ENCODE results near the gene CXXC4.

Gene CXXC4

GRCh38 chr4:104490770-104491480, 3.8 kb downstream of the CXXC4 start:
- in situ Hi-C loops (cut with MboI; ENCODE audit: low pct_unique_long_range_greater_than_20kb, low sequenced_read_pairs), result no loop called here
- peak; percentile 83 for DNase-seq

GRCh38 chr4:104490096-104490769, 4.5 kb downstream of the CXXC4 start:
- in situ Hi-C loops (cut with MboI; ENCODE audit: low pct_unique_long_range_greater_than_20kb, low sequenced_read_pairs), result no loop called here

GRCh38 chr4:104489731-104490095, 5.0 kb downstream of the CXXC4 start:
- in situ Hi-C loops (cut with MboI; ENCODE audit: low pct_unique_long_range_greater_than_20kb, low sequenced_read_pairs), result no loop called here
- no peak for DNase-seq

More at GRCh38 chr4:104490096-104490769, 4.5 kb downstream of the CXXC4 start:
- DNase-seq, result no peak

DNA sequence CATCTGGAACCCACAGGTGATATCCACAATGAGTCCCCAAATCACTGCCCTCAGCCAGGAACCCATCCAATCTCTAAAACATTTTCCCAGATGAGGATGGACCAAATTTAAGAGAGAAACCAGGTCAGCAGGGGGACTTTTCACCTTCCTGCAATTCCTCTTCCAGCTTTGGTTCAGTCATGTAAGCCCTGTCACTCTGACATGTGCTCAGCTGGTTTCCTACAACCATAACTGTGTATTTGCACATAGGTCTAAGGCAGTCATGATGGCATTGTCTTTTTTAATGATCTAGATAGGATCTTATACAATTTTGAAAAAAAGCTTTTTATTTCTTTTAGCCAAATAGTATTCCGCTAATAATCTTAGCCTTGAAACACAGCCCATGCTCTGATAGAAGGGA, 6.5 kb downstream of the CXXC4 start:
- DNase-seq, result no peak
- in situ Hi-C loops (cut with MboI; ENCODE audit: low pct_unique_long_range_greater_than_20kb, low sequenced_read_pairs), result no loop called here

- in situ Hi-C loops (cut with MboI; ENCODE audit: low pct_unique_long_range_greater_than_20kb, low sequenced_read_pairs), result no loop called here
Measured at GRCh38 chr4:104486716-104487504, 7.8 kb downstream of the CXXC4 start.

DNA sequence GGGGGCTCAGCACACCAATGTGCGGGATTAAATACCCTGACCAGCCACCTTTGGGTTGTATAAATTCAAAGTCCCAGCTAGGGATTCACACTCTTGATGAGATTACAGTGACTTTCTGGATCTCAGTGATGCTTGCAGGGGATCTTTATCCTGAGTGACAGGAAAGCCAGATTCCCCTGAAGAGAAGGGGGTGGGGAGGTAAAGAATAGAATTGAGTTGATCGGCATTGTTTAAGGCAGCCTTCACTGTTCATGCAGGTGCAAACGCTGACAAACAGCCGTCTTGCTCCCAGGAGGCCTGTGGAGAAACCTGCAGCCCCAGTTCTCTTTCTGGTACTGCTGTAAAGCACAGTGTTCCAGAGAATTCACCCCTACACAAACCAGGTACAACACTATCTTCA, 19.0 kb downstream of the CXXC4 start:
- in situ Hi-C loops (cut with MboI; ENCODE audit: low pct_unique_long_range_greater_than_20kb, low sequenced_read_pairs), result no loop called here
- DNase-seq, result no peak

More at GRCh38 chr4:104486716-104487504, 7.8 kb downstream of the CXXC4 start:
- DNase-seq, result no peak

GRCh38 chr4:104472766-104473165, 21.9 kb downstream of the CXXC4 start:
- no peak for DNase-seq
- in situ Hi-C loops (cut with MboI; ENCODE audit: low pct_unique_long_range_greater_than_20kb, low sequenced_read_pairs), result no loop called here

- no peak for DNase-seq
- in situ Hi-C loops (cut with MboI; ENCODE audit: low pct_unique_long_range_greater_than_20kb, low sequenced_read_pairs), result no loop called here
Measured at GRCh38 chr4:104470770-104471169, 23.9 kb downstream of the CXXC4 start.

DNA sequence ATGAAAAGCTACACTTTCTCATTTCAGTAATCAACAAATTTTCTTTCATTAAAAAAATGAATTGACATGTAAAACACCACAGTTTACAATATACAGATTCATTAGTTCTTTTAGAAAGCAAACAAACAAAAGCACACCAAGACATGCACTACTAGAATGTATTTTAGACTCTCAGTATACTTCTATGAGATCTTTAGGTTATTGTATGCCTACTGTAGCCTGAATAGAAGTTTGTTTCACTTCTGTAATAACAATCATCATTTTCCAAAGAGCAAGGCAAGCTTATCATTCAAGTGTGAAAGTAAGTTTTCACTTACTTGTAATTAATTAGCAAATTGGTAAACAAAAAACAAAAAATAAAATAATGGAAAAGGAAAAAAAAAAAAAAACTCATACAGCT, 24.9 kb downstream of the CXXC4 start:
- in situ Hi-C loops (cut with MboI; ENCODE audit: low pct_unique_long_range_greater_than_20kb, low sequenced_read_pairs), result no loop called here

DNA sequence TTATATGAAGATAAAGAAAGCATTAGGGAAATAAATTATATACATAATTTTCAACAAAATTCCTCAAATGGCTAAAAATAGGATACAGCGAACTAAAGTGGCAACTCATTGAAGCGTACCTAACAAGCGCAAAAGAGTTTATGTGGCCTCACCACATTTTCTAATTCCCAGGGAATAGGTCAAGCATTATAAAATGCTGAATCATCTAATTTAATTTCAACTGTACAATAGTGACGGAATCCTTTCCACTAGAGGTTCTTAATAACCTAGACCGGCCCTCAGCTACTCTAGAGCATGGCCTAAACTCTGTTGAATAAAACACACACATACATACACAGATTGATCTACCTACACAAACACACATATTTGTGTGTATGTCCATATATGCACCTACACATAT, 29.1 kb downstream of the CXXC4 start:
- in situ Hi-C loops (cut with MboI; ENCODE audit: low pct_unique_long_range_greater_than_20kb, low sequenced_read_pairs), result no loop called here
- DNase-seq, result no peak

More for the DNA sequence above, 24.9 kb downstream of the CXXC4 start:
- no peak for DNase-seq

DNA sequence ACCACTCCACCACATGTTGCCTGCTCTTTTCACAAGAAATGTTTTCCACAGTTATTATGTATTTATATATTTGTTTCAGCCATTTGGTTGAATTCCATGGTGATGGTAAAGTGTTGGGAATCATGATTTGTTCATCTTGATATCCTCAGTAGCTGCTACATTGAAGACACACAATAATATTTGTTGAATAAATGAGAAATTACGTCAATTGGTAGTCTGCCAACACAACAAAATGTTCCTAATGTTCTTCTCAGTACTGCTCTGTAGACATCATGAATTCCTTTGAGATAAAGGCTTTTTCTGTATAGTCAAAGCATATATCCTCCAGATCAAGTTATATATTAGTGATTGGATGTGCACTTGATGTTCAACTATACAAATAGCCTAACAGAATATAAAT, 29.5 kb downstream of the CXXC4 start:
- DNase-seq, result no peak
- in situ Hi-C loops (cut with MboI; ENCODE audit: low pct_unique_long_range_greater_than_20kb, low sequenced_read_pairs), result no loop called here

DNA sequence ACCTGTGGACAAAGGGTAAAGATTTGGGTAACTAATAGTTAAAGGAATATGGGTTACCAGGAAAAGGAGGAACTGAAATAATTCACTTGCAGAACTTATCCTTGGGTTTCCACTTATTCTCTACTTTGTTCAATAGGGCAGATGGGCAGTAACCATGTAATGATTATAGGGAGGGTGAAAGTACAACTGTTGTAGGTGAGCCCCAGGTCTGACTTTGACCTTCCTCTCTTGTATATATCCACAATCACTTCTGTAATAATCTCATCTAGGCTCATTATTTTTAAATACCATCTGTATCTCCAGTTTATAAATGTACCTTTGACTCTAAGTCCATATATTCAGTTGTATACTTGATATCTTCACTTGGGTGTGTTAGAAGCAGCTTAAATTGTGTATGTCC, 32.1 kb downstream of the CXXC4 start:
- in situ Hi-C loops (cut with MboI; ENCODE audit: low pct_unique_long_range_greater_than_20kb, low sequenced_read_pairs), result no loop called here
- no peak for DNase-seq

- no peak for DNase-seq
- in situ Hi-C loops (cut with MboI; ENCODE audit: low pct_unique_long_range_greater_than_20kb, low sequenced_read_pairs), result no loop called here
Measured at GRCh38 chr4:104457308-104457981, 37.2 kb downstream of the CXXC4 start.

DNA sequence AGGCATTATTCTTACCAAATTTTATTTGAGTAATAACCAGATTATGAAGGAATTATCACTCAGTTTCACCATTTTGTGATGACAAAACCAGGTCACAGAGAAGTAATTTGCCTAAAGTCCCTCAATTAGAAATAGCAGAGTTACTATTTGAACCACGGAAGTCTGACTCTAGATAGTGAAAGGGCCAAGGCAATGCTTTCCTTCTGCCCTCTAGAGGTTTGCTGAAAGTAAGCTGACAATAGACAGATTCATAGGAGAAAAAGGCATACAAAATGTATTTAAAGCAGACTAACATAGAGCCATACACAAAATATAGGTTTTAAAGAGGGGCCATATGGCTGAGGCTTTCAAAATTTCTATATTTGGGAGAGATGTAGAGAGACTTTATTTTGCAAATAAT, 43.1 kb downstream of the CXXC4 start:
- no peak for DNase-seq
- in situ Hi-C loops (cut with MboI; ENCODE audit: low pct_unique_long_range_greater_than_20kb, low sequenced_read_pairs), result no loop called here

- in situ Hi-C loops (cut with MboI; ENCODE audit: low pct_unique_long_range_greater_than_20kb, low sequenced_read_pairs), result no loop called here
- no peak for DNase-seq
Measured at GRCh38 chr4:104449537-104449936, 45.2 kb downstream of the CXXC4 start.

DNA sequence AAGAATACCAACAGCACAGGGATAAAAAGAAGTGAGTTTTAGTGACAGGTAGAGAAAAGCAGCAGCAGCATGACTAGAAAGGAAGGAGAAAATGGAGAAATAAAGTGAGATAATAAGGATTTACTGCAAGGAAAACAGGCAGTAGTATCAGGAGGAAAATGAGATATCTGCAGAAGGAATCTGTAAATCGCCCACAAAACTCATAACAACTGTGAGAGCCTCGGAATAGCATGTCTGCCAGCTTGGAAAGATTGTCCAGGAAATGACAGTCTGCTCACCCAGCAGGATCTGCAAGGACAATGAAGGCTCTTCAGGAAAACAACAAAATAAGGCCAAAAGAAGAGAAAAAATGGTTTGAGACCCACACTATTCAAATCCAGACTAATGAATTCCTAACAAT, 47.4 kb downstream of the CXXC4 start:
- in situ Hi-C loops (cut with MboI; ENCODE audit: low pct_unique_long_range_greater_than_20kb, low sequenced_read_pairs), result no loop called here
- DNase-seq, result no peak

DNA sequence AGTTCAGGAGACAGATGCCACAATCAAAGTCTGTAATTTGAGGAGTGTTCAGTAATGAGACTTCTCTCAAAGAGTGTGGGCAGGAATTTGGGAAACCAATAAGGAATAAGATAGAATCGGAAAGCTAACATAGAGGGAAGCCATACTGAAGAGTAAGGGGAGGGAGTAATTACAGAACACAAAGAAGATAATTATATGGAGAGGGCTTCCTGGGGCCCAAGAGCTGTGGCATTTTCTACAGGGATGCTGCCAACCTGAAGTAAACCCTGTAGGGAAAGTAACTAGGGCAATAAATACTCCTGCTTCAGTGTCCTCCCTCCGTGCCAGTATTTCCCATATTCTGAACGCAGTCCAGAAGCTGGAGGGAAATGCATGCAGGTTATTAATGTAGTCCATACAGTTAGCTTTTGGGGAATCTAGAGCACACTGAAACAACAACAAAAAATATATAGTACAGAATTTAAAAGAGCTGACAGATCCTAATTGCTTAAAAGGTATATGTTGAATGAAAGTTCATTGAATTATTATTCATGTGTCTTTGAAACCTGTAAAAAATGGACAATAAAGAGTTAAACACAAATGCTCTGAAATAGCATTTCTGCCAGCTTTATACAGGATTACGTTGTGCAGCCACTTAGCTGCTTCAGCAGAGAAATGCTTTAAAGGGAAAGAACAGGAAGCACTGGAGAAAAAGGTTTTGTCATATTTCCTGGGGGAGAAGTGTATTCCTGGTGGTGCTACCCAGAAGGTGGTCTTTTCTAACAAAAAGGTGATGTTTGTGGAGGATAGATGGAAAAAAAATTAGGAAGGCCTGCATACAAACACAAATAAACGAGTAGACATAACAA, 48.0 kb downstream of the CXXC4 start:
- in situ Hi-C loops (cut with MboI; ENCODE audit: low pct_unique_long_range_greater_than_20kb, low sequenced_read_pairs), result no loop called here
- no peak for DNase-seq

GRCh38 chr4:104444685-104445084, 50.0 kb downstream of the CXXC4 start:
- in situ Hi-C loops (cut with MboI; ENCODE audit: low pct_unique_long_range_greater_than_20kb, low sequenced_read_pairs), result no loop called here
- DNase-seq, result no peak

DNA sequence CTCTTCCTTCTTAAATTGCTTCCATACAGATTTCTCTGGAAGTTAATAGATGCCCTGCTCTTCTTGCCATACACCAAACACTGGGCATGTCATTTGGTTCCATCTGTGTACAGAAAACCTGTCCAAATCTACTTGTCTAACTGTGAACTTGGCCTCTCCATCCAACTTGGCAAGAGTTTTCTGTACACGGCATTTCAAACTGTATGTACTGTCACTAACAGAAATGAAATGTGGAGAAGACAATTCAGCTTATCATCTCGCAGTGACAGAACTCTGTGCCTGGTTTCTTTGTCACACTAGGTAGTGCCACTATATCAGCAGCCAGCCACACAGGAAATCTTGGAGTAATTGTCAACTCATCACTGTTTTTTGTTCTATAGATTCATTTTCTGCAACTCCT, 58.2 kb downstream of the CXXC4 start:
- in situ Hi-C loops (cut with MboI; ENCODE audit: low pct_unique_long_range_greater_than_20kb, low sequenced_read_pairs), result no loop called here
- DNase-seq, result no peak
